SU-DHL-6 (cell line): Measurements from ENCODE around the gene CALCR.

ENCODE experiments used
- H2AFZ ChIP-seq: fragments of 200-600 bp; sonication (generic); 2 replicates; pipeline ENCODE4 v1.6.1; 2014; ENCODE audit warnings: low read depth, mild to moderate bottlenecking, moderate library complexity, mixed read lengths, antibody characterized with exemption, low read length; ENCODE audit not compliant: severe bottlenecking
- H3F3A ChIP-seq: fragments of 200-600 bp; shearing (Covaris generic); 2 replicates; pipeline ENCODE4 v1.6.0; 2016; ENCODE audit warnings: antibody characterized with exemption, mild to moderate bottlenecking; ENCODE audit not compliant: insufficient read depth
- H3K27ac ChIP-seq: fragments of 200-600 bp; sonication (generic); 2 replicates; pipeline ENCODE4 v1.5.1; 2016; ENCODE audit warnings: low read depth, mild to moderate bottlenecking, low read length, moderate library complexity, mixed read lengths
- H3K27me3 ChIP-seq: fragments of 200-600 bp; sonication (generic), shearing (Covaris generic); 2 replicates; pipeline ENCODE4 v1.6.0; 2014; ENCODE audit warnings: mild to moderate bottlenecking, low read length
- H3K36me3 ChIP-seq: fragments of 200-600 bp; sonication (generic); 2 replicates; pipeline ENCODE4 v1.6.1; 2014; ENCODE audit warnings: mild to moderate bottlenecking, low read length, mixed read lengths
- H3K4me2 ChIP-seq: fragments of 300-600, 200-600 bp; shearing (Covaris generic), sonication (generic); 2 replicates; pipeline ENCODE4 v1.6.0; 2014; ENCODE audit warnings: low read length, low read depth, mild to moderate bottlenecking; ENCODE audit not compliant: poor library complexity, severe bottlenecking
- H3K4me3 ChIP-seq: fragments of 200-600 bp; sonication (generic); 2 replicates; pipeline ENCODE4 v1.5.1; 2014; ENCODE audit warnings: antibody characterized with exemption, low read length, mild to moderate bottlenecking, mixed read lengths; ENCODE audit not compliant: insufficient read depth, poor library complexity, severe bottlenecking
- H3K79me2 ChIP-seq: fragments of 200-600 bp; sonication (generic); 2 replicates; pipeline ENCODE4 v1.6.1; 2014; ENCODE audit warnings: mild to moderate bottlenecking, low read length, moderate library complexity; ENCODE audit not compliant: insufficient read depth
- H3K9ac ChIP-seq: fragments of 200-600 bp; sonication (generic); 2 replicates; pipeline ENCODE4 v1.7.0; 2014; ENCODE audit warnings: mild to moderate bottlenecking, low read length
- H3K9me2 ChIP-seq: fragments of 200-600 bp; sonication (generic); replicated peaks from 2 replicates; pipeline ENCODE4 v1.6.1; 2014; ENCODE audit warnings: low read length; ENCODE audit not compliant: insufficient read depth
- H3K9me3 ChIP-seq: fragments of 200-600 bp; sonication (generic); 2 replicates; pipeline ENCODE4 v1.6.1; 2014; ENCODE audit warnings: low read length, mixed read lengths; ENCODE audit not compliant: insufficient read depth
- H4K20me1 ChIP-seq: fragments of 200-600 bp; sonication (generic); 2 replicates; pipeline ENCODE4 v1.6.1; 2014; ENCODE audit warnings: low read depth, mild to moderate bottlenecking, antibody characterized with exemption, low read length, moderate library complexity, mixed read lengths
- EZH2phosphoT487 ChIP-seq: fragments of 200-600 bp; sonication (generic), shearing (Covaris generic); conservative IDR thresholded peaks from 2 replicates; pipeline ENCODE4 v1.6.1; 2018; ENCODE audit warnings: mild to moderate bottlenecking, antibody characterized with exemption, low read length, moderate library complexity, mixed read lengths
- TF ChIP-seq, protein P1 (sequence below): fragments of 200-600 bp; sonication (generic); IDR thresholded peaks from one replicate; pipeline ENCODE4 v1.5.1; 2017; ENCODE audit warnings: antibody characterized with exemption, mild to moderate bottlenecking, low read length, moderate library complexity; ENCODE audit not compliant: insufficient read depth, poor library complexity, severe bottlenecking

CALCR gene

DNA sequence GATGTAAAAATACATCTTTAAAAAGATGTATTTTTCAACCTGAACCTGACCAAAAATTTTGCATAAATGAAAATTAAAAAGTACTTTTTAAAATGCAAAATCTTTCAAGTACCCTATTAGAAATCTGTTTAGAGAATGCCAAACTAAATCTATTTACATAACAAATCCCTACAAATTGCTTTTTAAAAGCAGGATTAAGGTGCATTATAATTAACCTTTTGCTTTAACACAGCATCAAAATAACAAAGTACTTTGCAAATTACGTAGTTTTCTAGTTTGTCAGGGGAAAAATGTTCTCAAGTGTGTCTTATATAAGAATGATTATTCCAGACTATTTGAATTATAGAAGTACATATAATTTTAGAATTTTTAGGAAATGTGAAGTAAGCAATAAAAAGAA is 181.5 kb downstream of the CALCR start:
- H3K79me2 ChIP-seq = no peaks in the 10 kb centered on the region
- H3K36me3 ChIP-seq = no peaks in the 10 kb centered on the region
- no peaks in the 10 kb centered on the region for H3F3A ChIP-seq
- no peaks in the 10 kb centered on the region for H4K20me1 ChIP-seq
- H3K4me3 ChIP-seq = no peak overlapping the region
- no peaks in the 10 kb centered on the region for H3K9me2 ChIP-seq
- H3K27ac ChIP-seq = no peak overlapping the region
- TF ChIP-seq, protein P1, sequence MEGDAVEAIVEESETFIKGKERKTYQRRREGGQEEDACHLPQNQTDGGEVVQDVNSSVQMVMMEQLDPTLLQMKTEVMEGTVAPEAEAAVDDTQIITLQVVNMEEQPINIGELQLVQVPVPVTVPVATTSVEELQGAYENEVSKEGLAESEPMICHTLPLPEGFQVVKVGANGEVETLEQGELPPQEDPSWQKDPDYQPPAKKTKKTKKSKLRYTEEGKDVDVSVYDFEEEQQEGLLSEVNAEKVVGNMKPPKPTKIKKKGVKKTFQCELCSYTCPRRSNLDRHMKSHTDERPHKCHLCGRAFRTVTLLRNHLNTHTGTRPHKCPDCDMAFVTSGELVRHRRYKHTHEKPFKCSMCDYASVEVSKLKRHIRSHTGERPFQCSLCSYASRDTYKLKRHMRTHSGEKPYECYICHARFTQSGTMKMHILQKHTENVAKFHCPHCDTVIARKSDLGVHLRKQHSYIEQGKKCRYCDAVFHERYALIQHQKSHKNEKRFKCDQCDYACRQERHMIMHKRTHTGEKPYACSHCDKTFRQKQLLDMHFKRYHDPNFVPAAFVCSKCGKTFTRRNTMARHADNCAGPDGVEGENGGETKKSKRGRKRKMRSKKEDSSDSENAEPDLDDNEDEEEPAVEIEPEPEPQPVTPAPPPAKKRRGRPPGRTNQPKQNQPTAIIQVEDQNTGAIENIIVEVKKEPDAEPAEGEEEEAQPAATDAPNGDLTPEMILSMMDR = no peak
- no peak for TF ChIP-seq EZH2phosphoT487
- no peaks in the 10 kb centered on the region for H3K9me3 ChIP-seq
- H3K27me3 ChIP-seq = 0 out of 2 replicates have a peak, but pooled peaks cover 2% of the 10 kb centered on the region
- no peak overlapping the region for H3K4me2 ChIP-seq
- no peak overlapping the region for H2AFZ ChIP-seq
- H3K9ac ChIP-seq = no peak overlapping the region

DNA sequence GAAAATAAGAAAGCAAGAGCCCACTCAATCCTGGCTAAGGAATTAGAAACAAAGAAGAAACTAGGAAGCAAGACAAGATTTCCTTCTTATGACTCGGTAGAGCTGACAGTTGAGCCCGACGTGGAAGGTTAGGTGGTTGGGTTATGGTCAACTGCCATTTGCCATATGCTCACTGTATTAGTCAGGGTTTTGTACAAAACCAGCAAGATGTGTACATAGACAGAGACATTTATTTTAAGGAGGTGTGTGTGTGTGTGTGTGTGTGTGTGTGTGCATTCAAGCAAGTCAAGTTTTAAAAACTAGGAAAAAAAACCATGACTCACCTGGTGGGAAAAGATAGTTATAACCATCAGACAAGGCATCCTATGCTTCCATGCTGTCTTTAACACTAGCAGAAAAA is 183.9 kb downstream of the CALCR start:
- Histone ChIP-seq H4K20me1 (no peaks in the 10 kb centered on the region), H3K4me3 (no peak overlapping the region), H3K36me3 (no peaks in the 10 kb centered on the region), H3K9me3 (no peaks in the 10 kb centered on the region), H3F3A (no peaks in the 10 kb centered on the region), H3K79me2 (no peaks in the 10 kb centered on the region), H3K4me2 (no peak overlapping the region), H3K9ac (no peak overlapping the region), H3K27ac (no peak overlapping the region), H3K27me3 (0 out of 2 replicates have a peak, but pooled peaks cover 2% of the 10 kb centered on the region), H2AFZ (no peak overlapping the region), H3K9me2 (no peaks in the 10 kb centered on the region)
- no peak for TF ChIP-seq EZH2phosphoT487
- TF ChIP-seq, protein P1 = no peak

DNA sequence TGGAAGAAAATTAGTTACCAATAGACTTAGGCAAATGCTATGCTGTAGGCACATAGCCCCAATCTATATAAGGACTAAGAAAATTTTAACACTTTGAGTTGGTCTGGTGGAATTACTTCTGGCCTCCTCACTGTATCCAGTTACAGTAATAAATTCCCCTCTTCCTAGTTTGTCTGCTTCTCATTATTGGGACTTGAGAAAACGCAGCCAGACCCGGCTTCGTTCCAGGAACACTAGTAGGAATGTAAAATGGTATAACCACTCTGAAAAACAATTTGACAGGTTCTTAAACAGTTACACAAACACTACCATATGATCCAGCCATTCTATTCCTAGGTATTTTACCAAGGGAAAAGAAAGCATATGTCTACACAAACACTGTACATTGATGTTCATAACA is 192.2 kb downstream of the CALCR start:
- Histone ChIP-seq H3K9ac (no peak overlapping the region), H3K4me3 (no peak overlapping the region), H3K27me3 (no peaks in the 10 kb centered on the region), H3K79me2 (no peaks in the 10 kb centered on the region), H3F3A (no peaks in the 10 kb centered on the region), H3K27ac (no peak overlapping the region), H3K36me3 (no peaks in the 10 kb centered on the region), H3K9me3 (no peaks in the 10 kb centered on the region), H3K9me2 (no peaks in the 10 kb centered on the region), H4K20me1 (no peaks in the 10 kb centered on the region), H2AFZ (no peak overlapping the region), H3K4me2 (no peak overlapping the region)
- TF ChIP-seq EZH2phosphoT487 = no peak
- TF ChIP-seq, protein P1 = no peak
